AML-193 (cell line): ENCODE data around the gene RPGRIP1L.

Source experiments
- DNase-seq, 2 experiments: peaks; one replicate each; lab custom pipeline; 2025; lab: John Stamatoyannopoulos, UW

Gene RPGRIP1L

GRCh38 chr16:53651357-53651756 lies 52.3 kb downstream of the RPGRIP1L start:
- DNase-seq, result no peak

- no peak for DNase-seq
These were observed 57.2 kb downstream of the RPGRIP1L start for GRCh38 chr16:53646506-53646905.

GRCh38 chr16:53643474-53643873 lies 60.2 kb downstream of the RPGRIP1L start:
- DNase-seq, result no peak

- DNase-seq, result no peak
These were observed 61.6 kb downstream of the RPGRIP1L start for GRCh38 chr16:53642094-53642493.

GRCh38 chr16:53636978-53637377 lies 66.7 kb downstream of the RPGRIP1L start:
- no peak for DNase-seq

GRCh38 chr16:53632526-53632925 lies 71.1 kb downstream of the RPGRIP1L start:
- DNase-seq, result no peak

- no peak for DNase-seq
These were observed 72.2 kb downstream of the RPGRIP1L start for GRCh38 chr16:53631236-53632025.

- no peak for DNase-seq
These were observed 73.9 kb downstream of the RPGRIP1L start for GRCh38 chr16:53629607-53630312.

- no peak for DNase-seq
These were observed 74.5 kb downstream of the RPGRIP1L start for GRCh38 chr16:53629151-53629550.

- DNase-seq, result no peak
These were observed 76.8 kb downstream of the RPGRIP1L start for GRCh38 chr16:53626811-53627210.

- DNase-seq, result no peak
These were observed 77.5 kb downstream of the RPGRIP1L start for GRCh38 chr16:53626161-53626560.

- no peak for DNase-seq
These were observed 78.4 kb downstream of the RPGRIP1L start for GRCh38 chr16:53625221-53625620.

- no peak for DNase-seq
These were observed 81.3 kb downstream of the RPGRIP1L start for GRCh38 chr16:53622315-53622714.

- no peak for DNase-seq
These were observed 83.2 kb downstream of the RPGRIP1L start for GRCh38 chr16:53620476-53620875.

- no peak for DNase-seq
These were observed 84.4 kb downstream of the RPGRIP1L start for GRCh38 chr16:53619235-53619634.

GRCh38 chr16:53614346-53614745 lies 89.3 kb downstream of the RPGRIP1L start:
- DNase-seq, result no peak

- no peak for DNase-seq
These were observed 91.7 kb downstream of the RPGRIP1L start for GRCh38 chr16:53612003-53612402.

- no peak for DNase-seq
These were observed 92.4 kb downstream of the RPGRIP1L start for GRCh38 chr16:53611179-53611696.

- no peak for DNase-seq
These were observed 94.1 kb downstream of the RPGRIP1L start for GRCh38 chr16:53609536-53609935.

- DNase-seq, result no peak
These were observed 95.6 kb downstream of the RPGRIP1L start for GRCh38 chr16:53608094-53608493.

- no peak for DNase-seq
These were observed 97.7 kb downstream of the RPGRIP1L start for GRCh38 chr16:53605831-53606400.

- no peak for DNase-seq
These were observed 98.3 kb downstream of the RPGRIP1L start for GRCh38 chr16:53605356-53605755.

- no peak for DNase-seq
These were observed 101.7 kb downstream of the RPGRIP1L start for GRCh38 chr16:53601961-53602360.
